K562 (cell line): Measurements from ENCODE around the gene EWSR1. TPM values are rescaled to one million over a fixed set of nuclear protein-coding genes. Genes with fewer than 3 reads are reported as not detected.

Source experiments
- ATAC-seq: fragments of 200-7000 bp; cut with Tn5 transposase; 3 replicates; pipeline ENCODE4 v1.9.1; 2020; ENCODE audit warnings: moderate library complexity
- BruUV-seq: library from RNA; stranded (reverse); fragments of 400-500 nt; replicated peaks from 2 replicates; lab custom pipeline; 2021; lab: Mats Ljungman, UMichigan
- CTCF ChIA-PET: fragments of 300-600 bp; formaldehyde crosslinking; extraction: SDS; loops from one replicate; lab custom pipeline; 2021; ENCODE audit warnings: low intra/inter-chr PET ratio; lab: Yijun Ruan, JAX
- POLR2A ChIA-PET: fragments of 300-600, 350-650 bp; sonication (Branson Sonifier 250); formaldehyde crosslinking; extraction: SDS; loops from one replicate; lab custom pipeline; 2021; ENCODE audit warnings: antibody characterized with exemption, inconsistent platforms; lab: Yijun Ruan, JAX
- DNase-seq, 4 experiments: peaks; one replicate each; pipeline versions ENCODE4 v3.0.0 to v3.0.0-alpha.2; 2011 to 2018; ENCODE audit warnings: low spot score in 3 of 4, mixed read lengths in 3 of 4; ENCODE audit errors: extremely low read depth in 1 of 4
- FAIRE-seq: peaks from 2 replicates; lab custom pipeline; 2011; peaks lifted over from hg19 to GRCh38; lab: Jason Lieb, UNC
- H2AFZ ChIP-seq: 2 replicates; pipeline ENCODE4 v1.6.0; 2011; ENCODE audit warnings: low read depth, low read length, control low read depth, inconsistent platforms
- H3K27ac ChIP-seq: fragments of 200-600 bp; 3 replicates; pipeline ENCODE4 v1.8.0; 2011; ENCODE audit warnings: low read depth, mild to moderate bottlenecking, control low read depth, inconsistent platforms, low read length, moderate library complexity, mixed read lengths; ENCODE audit errors: extremely low read depth
- H3K27me3 ChIP-seq, 2 experiments: fragments of 300-600 bp in 1 of 2; 2 replicates in 1 of 2; 3 replicates in 1 of 2; pipeline versions ENCODE4 v1.6.0 to v1.8.0; 2011; ENCODE audit warnings: inconsistent platforms in 2 of 2, low read length in 2 of 2, mild to moderate bottlenecking in 1 of 2, mixed read lengths in 1 of 2, moderate library complexity in 1 of 2; ENCODE audit not compliant: control insufficient read depth in 2 of 2, insufficient read depth in 2 of 2
- H3K36me3 ChIP-seq: fragments of 300-600 bp; 3 replicates; pipeline ENCODE4 v1.8.0; 2011; ENCODE audit warnings: mild to moderate bottlenecking, low read length, inconsistent platforms; ENCODE audit not compliant: control insufficient read depth, insufficient read depth
- H3K4me1 ChIP-seq, 2 experiments: fragments of 200-600 bp in 1 of 2; replicated peaks in 1 of 2; 2 replicates in 1 of 2; 3 replicates in 1 of 2; pipeline versions ENCODE4 v1.5.1 to v1.8.0; 2011; ENCODE audit warnings: inconsistent platforms in 2 of 2, low read length in 2 of 2, mild to moderate bottlenecking in 1 of 2, mixed read lengths in 1 of 2, moderate library complexity in 1 of 2; ENCODE audit not compliant: control insufficient read depth in 2 of 2, insufficient read depth in 2 of 2
- H3K4me2 ChIP-seq: 2 replicates; pipeline ENCODE4 v1.6.1; 2011; ENCODE audit warnings: low read length, control low read depth, inconsistent platforms, mixed read lengths; ENCODE audit not compliant: insufficient read depth
- H3K4me3 ChIP-seq: fragments of 200-600 bp; sonication (generic), shearing (Covaris generic); 2 replicates; pipeline ENCODE4 v1.5.1; 2016; ENCODE audit warnings: control low read depth, inconsistent platforms
- H3K79me2 ChIP-seq: fragments of 200-600 bp; 3 replicates; pipeline ENCODE4 v1.8.0; 2011; ENCODE audit warnings: low read length, inconsistent platforms; ENCODE audit not compliant: control insufficient read depth, insufficient read depth
- H3K9ac ChIP-seq, 2 experiments: 2 replicates each; pipeline versions ENCODE4 v1.6.0 to v1.6.1; 2011; ENCODE audit warnings: low read depth in 2 of 2, low read length in 2 of 2, control low read depth in 1 of 2, inconsistent platforms in 1 of 2, mild to moderate bottlenecking in 1 of 2, mixed read lengths in 1 of 2; ENCODE audit not compliant: insufficient read depth in 1 of 2
- H3K9me1 ChIP-seq: one replicate; pipeline ENCODE4 v1.6.0; 2011; ENCODE audit warnings: inconsistent platforms, mild to moderate bottlenecking, low read length, moderate library complexity; ENCODE audit not compliant: control insufficient read depth, insufficient read depth
- H3K9me3 ChIP-seq: replicated peaks from 2 replicates; pipeline ENCODE4 v1.5.1; 2011; ENCODE audit warnings: low read depth, low read length, inconsistent platforms; ENCODE audit not compliant: control insufficient read depth, insufficient read depth
- H4K20me1 ChIP-seq: replicated peaks from 2 replicates; pipeline ENCODE4 v1.6.1; 2011; ENCODE audit warnings: low read length, inconsistent platforms, mixed read lengths; ENCODE audit not compliant: control insufficient read depth, insufficient read depth
- CBX8 ChIP-seq: fragments of 200-600 bp; sonication (generic); IDR thresholded peaks from 2 replicates; pipeline ENCODE4 v1.6.1; 2012; ENCODE audit warnings: borderline replicate concordance, mixed run types, low read depth, mild to moderate bottlenecking, moderate library complexity, mixed read lengths, low read length, control low read depth, inconsistent platforms; ENCODE audit not compliant: poor library complexity, severe bottlenecking; ENCODE audit errors: extremely low read depth
- HNRNPL ChIP-seq: fragments of 200-400 bp; formaldehyde crosslinking; IDR thresholded peaks from 2 replicates; pipeline ENCODE4 v1.6.1; 2017; ENCODE audit warnings: low read depth, mild to moderate bottlenecking, low read length
- MLLT1 ChIP-seq, 2 experiments: fragments of 450-650 bp; IDR thresholded peaks; 2 replicates each; pipeline ENCODE4 v1.6.1; 2016
- NCOA2 ChIP-seq, 2 experiments: fragments of 450-650 bp; IDR thresholded peaks; 2 replicates each; pipeline ENCODE4 v1.6.1; 2018; ENCODE audit warnings: mild to moderate bottlenecking in 2 of 2, moderate library complexity in 1 of 2; ENCODE audit not compliant: partially characterized antibody in 2 of 2
- NR2C1 ChIP-seq, 2 experiments: fragments of 450-650 bp; IDR thresholded peaks; 2 replicates each; pipeline ENCODE4 v1.6.1; 2017; ENCODE audit warnings: mild to moderate bottlenecking in 2 of 2, antibody characterized with exemption in 1 of 2, inconsistent platforms in 1 of 2, missing compliant biosample characterization in 1 of 2, missing genetic modification characterization in 1 of 2
- NR2C2 ChIP-seq, 2 experiments: fragments of 200-800 bp in 1 of 2; sonication (Bioruptor generic) in 1 of 2; sonication (generic) in 1 of 2; formaldehyde crosslinking in 1 of 2; IDR thresholded peaks; 2 replicates each; pipeline versions ENCODE4 v1.6.1 to v1.8.0; 2016 to 2022; ENCODE audit warnings: mild to moderate bottlenecking in 1 of 2, missing compliant biosample characterization in 1 of 2, missing genetic modification characterization in 1 of 2, missing genetic modification reagents in 1 of 2
- PCBP1 ChIP-seq: fragments of 200-400 bp; formaldehyde crosslinking; IDR thresholded peaks from 2 replicates; pipeline ENCODE4 v1.6.1; 2018; ENCODE audit warnings: mild to moderate bottlenecking, low read depth, low read length; ENCODE audit not compliant: poor library complexity, severe bottlenecking
- POLR2G ChIP-seq: fragments of 200-400 bp; formaldehyde crosslinking; IDR thresholded peaks from 2 replicates; pipeline ENCODE4 v1.6.1; 2017; ENCODE audit warnings: low read depth, mild to moderate bottlenecking, antibody characterized with exemption, low read length, moderate library complexity
- SMARCE1 ChIP-seq: fragments of 450-650 bp; IDR thresholded peaks from 2 replicates; pipeline ENCODE4 v1.7.1; 2016; ENCODE audit warnings: mild to moderate bottlenecking
- SMC3 ChIP-seq: conservative IDR thresholded peaks from 2 replicates; pipeline ENCODE4 v1.6.1; 2011; ENCODE audit warnings: low read depth, low read length, improper control_type of control experiment; ENCODE audit not compliant: insufficient read depth
- ZNF143 ChIP-seq: sonication (generic); formaldehyde crosslinking; IDR thresholded peaks from 2 replicates; pipeline ENCODE4 v1.9.0; 2022; ENCODE audit warnings: mild to moderate bottlenecking, missing genetic modification reagents
- ZNF436 ChIP-seq: fragments of 250-450, 450-650 bp; sonication (Bioruptor Pico); formaldehyde crosslinking; IDR thresholded peaks from 2 replicates; pipeline ENCODE4 v1.7.0; 2020; ENCODE audit warnings: mild to moderate bottlenecking
- WGBS: fragments of 100-300 bp; shearing (Covaris generic); methylation state at CpG from one replicate; pipeline ENCODE4 v1.1.6; 2016; ENCODE audit warnings: low coverage, mixed read lengths; ENCODE audit not compliant: insufficient coverage; ENCODE audit errors: missing lambda C conversion rate; 5-methylcytosine and 5-hydroxymethylcytosine counted together
- in situ Hi-C: fragments of 300-500 bp; cut with MboI; formaldehyde crosslinking; loops from 4 replicates; pipeline ENCODE4 v1.15.0; 2018; ENCODE audit warnings: inconsistent platforms, mixed read lengths
- intact Hi-C: fragments of 100-400 bp; cut with micrococcal nuclease; formaldehyde crosslinking; loops from 2 replicates; pipeline ENCODE4 v1.14.2; 2022
- polyA plus RNA-seq, 8 experiments: library from polyadenylated mRNA; depleted of rRNA in 4 of 8; stranded (reverse) in 5 of 8; unstranded in 3 of 8; fragments of >200 nt; fragmentation: Nextera tagmentation in 2 of 8; fragmentation: Illumina TruSeq in 1 of 8; extraction: Ambion mirVana in 2 of 8; extraction: Trizol in 1 of 8; gene quantifications; 2 replicates each; pipeline versions ENCODE4 v1.2.1 to v1.2.3, GENCODE V29; 2011 to 2014; ENCODE audit warnings: inconsistent platforms in 1 of 8, missing spikeins in 1 of 8
- total RNA-seq, 7 experiments: library from RNA; depleted of rRNA in 6 of 7; stranded (reverse); fragments of >200 nt in 6 of 7; fragmentation: Illumina TruSeq in 2 of 7; extraction: Trizol in 2 of 7; gene quantifications; 2 replicates each; pipeline versions ENCODE4 v1.2.1 to v1.2.3, GENCODE V29; 2011 to 2021; ENCODE audit warnings: low replicate concordance in 1 of 7
- TF ChIP-seq, protein P1 (sequence below): sonication (generic); formaldehyde crosslinking; IDR thresholded peaks from 2 replicates; pipeline ENCODE4 v1.9.0; 2022; ENCODE audit warnings: mild to moderate bottlenecking, missing genetic modification reagents
- TF ChIP-seq, protein P2 (sequence below): fragments of 450-650 bp; formaldehyde crosslinking; IDR thresholded peaks from 2 replicates; pipeline ENCODE4 v1.4.0; 2020; ENCODE audit warnings: mild to moderate bottlenecking

Gene EWSR1
- total and polyA plus RNA-seq, 9 of the 15 experiments (the other 6 are each of a cell fraction or from before 2014, with no cell fraction given), result 83.3 to 450 (median 239) TPM

DNA sequence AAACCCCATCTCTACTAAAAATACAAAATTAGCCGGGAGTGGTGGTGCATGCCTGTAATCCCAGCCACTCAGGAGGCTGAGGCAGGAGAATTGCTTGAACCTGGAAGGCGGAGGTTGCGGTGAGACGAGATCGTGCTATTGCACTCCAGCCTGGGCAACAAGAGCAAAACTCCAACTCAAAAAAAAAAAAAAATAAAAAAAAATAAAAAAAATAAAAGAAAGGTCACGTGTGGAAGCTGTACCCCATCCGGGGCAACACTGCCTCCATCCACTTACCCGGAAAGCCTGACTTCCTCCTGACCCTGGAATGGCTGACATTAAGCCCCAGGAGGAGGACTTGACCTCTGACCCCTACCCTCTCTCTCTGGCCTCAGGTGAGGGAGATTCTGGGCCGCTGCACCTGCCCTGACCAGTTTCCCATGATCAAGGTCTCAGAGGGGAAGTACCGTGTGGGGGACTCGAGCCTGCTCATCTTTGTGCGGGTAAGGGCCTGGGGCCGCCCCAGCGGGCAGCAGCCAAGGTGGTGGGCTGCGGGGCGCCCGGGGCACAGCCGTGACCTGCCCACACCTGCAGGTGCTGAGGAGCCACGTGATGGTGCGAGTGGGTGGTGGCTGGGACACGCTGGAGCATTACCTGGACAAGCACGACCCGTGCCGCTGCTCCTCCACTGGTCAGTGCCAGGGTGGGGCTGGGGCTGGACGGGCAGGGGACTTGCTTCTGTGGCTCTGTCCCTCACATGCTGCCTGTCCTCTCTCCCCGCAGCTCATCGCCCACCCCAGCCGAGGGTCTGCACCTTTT is 42.2 kb downstream of the EWSR1 start:
- no TSS peak for BruUV-seq
- no peak for ATAC-seq
- Histone ChIP-seq H3K79me2 (peaks cover 18% of the 10 kb centered on the region), H3K27me3 (no peaks in the 10 kb centered on the region), H3K36me3 (peaks cover 9% of the 10 kb centered on the region; the same call in 1 of the 3 replicates), H3K4me1 (peaks cover 14 to 90% of the 10 kb centered on the region in 2 experiments; a peak in 4 of 5 replicates), H3K9me3 (no peaks in the 10 kb centered on the region), H3K4me3 (no peak overlapping the region), H3K9ac (peak overlapping the region in 1 of 2 experiments; percentile 72; a peak in 1 of 4 replicates), H3K4me2 (no peak overlapping the region), H3K27ac (no peak overlapping the region), H3K9me1 (no peaks in the 10 kb centered on the region), H4K20me1 (no peaks in the 10 kb centered on the region), H2AFZ (no peak overlapping the region)
- in situ Hi-C loops, result no loop called here
- CTCF ChIA-PET, result no interaction called here
- DNase-seq, result no peak
- WGBS, result 58% methylated on average over 11 of the region's 28 CpGs
- FAIRE-seq, result no peak
- POLR2A ChIA-PET, result interaction anchor here (0.6 kb wide), 1 partner anchor 685 kb away, joined by 3 read pairs; no protein-coding TSS in a partner anchor
- intact Hi-C loops, result no loop called here
- TF ChIP-seq NR2C1 (IDR thresholded peaks at IDR 0.05) (peak; percentile 68), NR2C1 (tag; IDR thresholded peaks at IDR 0.05) (peak; percentile 72), SMC3 (no peak), SMARCE1 (no peak), CBX8 (no peak), ZNF143 (CRISPR knock-in tag) (no peak), NCOA2 (IDR thresholded peaks at IDR 0.05; ENCODE audit: partially characterized antibody in 2 of 2) (no peak), ZNF436 (no peak), HNRNPL (0 out of 2 replicates have a peak, but pooled peaks have one; percentile 42), POLR2G (0 out of 2 replicates have a peak, but pooled peaks have one; percentile 7), PCBP1 (peak; percentile 47), NR2C2 (CRISPR knock-in tag; IDR thresholded peaks at IDR 0.05) (peak; percentile 41; the same call in 1 of the 2 replicates), NR2C2 (tag; IDR thresholded peaks at IDR 0.05) (peak; percentile 44; the same call in 1 of the 2 replicates), MLLT1 (IDR thresholded peaks at IDR 0.05) (no peak)
- TF ChIP-seq, protein P1, sequence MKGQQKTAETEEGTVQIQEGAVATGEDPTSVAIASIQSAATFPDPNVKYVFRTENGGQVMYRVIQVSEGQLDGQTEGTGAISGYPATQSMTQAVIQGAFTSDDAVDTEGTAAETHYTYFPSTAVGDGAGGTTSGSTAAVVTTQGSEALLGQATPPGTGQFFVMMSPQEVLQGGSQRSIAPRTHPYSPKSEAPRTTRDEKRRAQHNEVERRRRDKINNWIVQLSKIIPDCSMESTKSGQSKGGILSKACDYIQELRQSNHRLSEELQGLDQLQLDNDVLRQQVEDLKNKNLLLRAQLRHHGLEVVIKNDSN (CRISPR knock-in tag), result peak; percentile 30; the same call in 1 of the 2 replicates
- TF ChIP-seq, protein P2, sequence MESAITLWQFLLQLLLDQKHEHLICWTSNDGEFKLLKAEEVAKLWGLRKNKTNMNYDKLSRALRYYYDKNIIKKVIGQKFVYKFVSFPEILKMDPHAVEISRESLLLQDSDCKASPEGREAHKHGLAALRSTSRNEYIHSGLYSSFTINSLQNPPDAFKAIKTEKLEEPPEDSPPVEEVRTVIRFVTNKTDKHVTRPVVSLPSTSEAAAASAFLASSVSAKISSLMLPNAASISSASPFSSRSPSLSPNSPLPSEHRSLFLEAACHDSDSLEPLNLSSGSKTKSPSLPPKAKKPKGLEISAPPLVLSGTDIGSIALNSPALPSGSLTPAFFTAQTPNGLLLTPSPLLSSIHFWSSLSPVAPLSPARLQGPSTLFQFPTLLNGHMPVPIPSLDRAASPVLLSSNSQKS (CRISPR knock-in tag), result no peak
